NCI-H82 treated with DMSO at 0.1 percent for 48 hours (cell line): Measurements from ENCODE around the gene SEMA4A.
A peak's percentile ranks its signal among the peaks of the same experiment; 100 is the strongest.
"Not testable (repeated sequence)": the region's sequence is repeated elsewhere in the genome, so short reads cannot be mapped to it uniquely, and the experiment has no call there.

Experiments used
- DNase-seq: peaks from one replicate; lab custom pipeline; 2025; ENCODE audit not compliant: unreplicated experiment; lab: John Stamatoyannopoulos, UW

The SEMA4A gene

GRCh38 chr1:156153362-156153761 lies at the start of gene SEMA4A:
TSS of gene SEMA4A (plus strand) at chr1:156153585. CDS start at chr1:156154579, 994 bp downstream.
- DNase-seq, result no peak

- DNase-seq, result no peak
Measured at GRCh38 chr1:156104065-156104810, 49.1 kb upstream of the SEMA4A start.

- no peak for DNase-seq
Measured at GRCh38 chr1:156104861-156105832, 48.2 kb upstream of the SEMA4A start.

- DNase-seq, result no peak
Measured at GRCh38 chr1:156106624-156107488, 46.5 kb upstream of the SEMA4A start.

- no peak for DNase-seq
Measured at GRCh38 chr1:156108057-156108456, 45.3 kb upstream of the SEMA4A start.

GRCh38 chr1:156108664-156109241 lies 44.6 kb upstream of the SEMA4A start:
- no peak for DNase-seq

- DNase-seq, result no peak
Measured at GRCh38 chr1:156110252-156110651, 43.1 kb upstream of the SEMA4A start.

GRCh38 chr1:156111355-156111962 lies 41.9 kb upstream of the SEMA4A start:
- no peak for DNase-seq

- DNase-seq, result peak; percentile 44
Measured at GRCh38 chr1:156112276-156113137, 40.9 kb upstream of the SEMA4A start.

- no peak for DNase-seq
Measured at GRCh38 chr1:156113282-156113950, 40.0 kb upstream of the SEMA4A start.

- peak; percentile 49 for DNase-seq
Measured at GRCh38 chr1:156114101-156114918, 39.1 kb upstream of the SEMA4A start, which contains the start of gene LMNA. TSS of gene LMNA (plus strand) at chr1:156114711. CDS start at chr1:156114919, 208 bp downstream.

GRCh38 chr1:156114919-156115513 lies 38.4 kb upstream of the SEMA4A start:
- DNase-seq, result no peak

- DNase-seq, result no peak
Measured at GRCh38 chr1:156115514-156116374, 37.6 kb upstream of the SEMA4A start.

GRCh38 chr1:156116731-156117130 lies 36.7 kb upstream of the SEMA4A start:
- not testable (repeated sequence) for DNase-seq

GRCh38 chr1:156117414-156118176 lies 35.8 kb upstream of the SEMA4A start:
- DNase-seq, result no peak
